H1 (cell line): ENCODE measurements around the gene TAS2R50. TPM values are rescaled to one million over a fixed set of nuclear protein-coding genes. Genes with fewer than 3 reads are reported as not detected.

ENCODE experiments used
- CTCF ChIA-PET: fragments of 300-600 bp; sonication (Branson Sonifier 250); formaldehyde crosslinking; loops from one replicate; lab custom pipeline; 2021; ENCODE audit not compliant: partially characterized antibody; lab: Charles Lee
- POLR2A ChIA-PET: fragments of 300-600 bp; sonication (Branson Sonifier 250); formaldehyde crosslinking; loops from one replicate; lab custom pipeline; 2021; ENCODE audit warnings: inconsistent platforms; ENCODE audit not compliant: partially characterized antibody; lab: Charles Lee
- DNase-seq, 2 experiments: peaks; one replicate each; pipeline versions ENCODE4 v3.0.0 to v3.0.0-alpha.2; 2010 to 2022; ENCODE audit warnings: low spot score in 2 of 2, low read depth in 1 of 2, mixed read lengths in 1 of 2
- FAIRE-seq: peaks from 2 replicates; lab custom pipeline; 2011; peaks lifted over from hg19 to GRCh38; lab: Jason Lieb, UNC
- H2AFZ ChIP-seq: 2 replicates; pipeline ENCODE4 v1.8.1; 2012; ENCODE audit warnings: low read length, inconsistent platforms
- H2AK5ac ChIP-seq: 2 replicates; pipeline ENCODE4 v1.6.1; 2013; ENCODE audit warnings: low read depth, low read length
- H2BK120ac ChIP-seq: replicated peaks from 2 replicates; pipeline ENCODE3; 2013; ENCODE audit warnings: low read depth, low read length, inconsistent platforms
- H2BK12ac ChIP-seq: 2 replicates; pipeline ENCODE4 v1.6.1; 2013; ENCODE audit warnings: low read depth, low read length
- H2BK15ac ChIP-seq: 2 replicates; pipeline ENCODE4 v1.6.1; 2013; ENCODE audit warnings: low read length
- H2BK20ac ChIP-seq: 2 replicates; pipeline ENCODE4 v1.6.1; 2013; ENCODE audit warnings: low read length
- H2BK5ac ChIP-seq: 2 replicates; pipeline ENCODE4 v1.6.1; 2013; ENCODE audit warnings: low read depth, low read length
- H3K14ac ChIP-seq: 2 replicates; pipeline ENCODE4 v1.6.1; 2013; ENCODE audit warnings: inconsistent platforms; ENCODE audit not compliant: insufficient read length
- H3K18ac ChIP-seq: 2 replicates; pipeline ENCODE4 v1.6.1; 2013; ENCODE audit warnings: low read length; ENCODE audit errors: extremely low read depth
- H3K23ac ChIP-seq: 2 replicates; pipeline ENCODE4 v1.6.1; 2013; ENCODE audit warnings: inconsistent platforms; ENCODE audit not compliant: insufficient read length
- H3K23me2 ChIP-seq: 2 replicates; pipeline ENCODE4 v1.6.1; 2013; ENCODE audit warnings: low read depth, low read length
- H3K27ac ChIP-seq: 2 replicates; pipeline ENCODE4 v1.6.1; 2011; ENCODE audit warnings: low read depth, low read length, inconsistent platforms
- H3K27me3 ChIP-seq, 4 experiments: replicated peaks in 1 of 4; 1 replicate in 1 of 4; 2 replicates in 3 of 4; pipeline versions ENCODE4 v1.6.1 to v1.8.1; 2011 to 2013; ENCODE audit warnings: low read length in 3 of 4, mild to moderate bottlenecking in 3 of 4, inconsistent platforms in 2 of 4, mixed read lengths in 2 of 4, moderate library complexity in 1 of 4; ENCODE audit not compliant: control insufficient read depth in 3 of 4, insufficient read depth in 3 of 4; ENCODE audit errors: extremely low read depth in 1 of 4
- H3K36me3 ChIP-seq, 4 experiments: 2 replicates each; pipeline versions ENCODE4 v1.6.1 to v1.8.1; 2011 to 2013; ENCODE audit warnings: mild to moderate bottlenecking in 4 of 4, low read length in 3 of 4, moderate library complexity in 2 of 4, control low read depth in 1 of 4, inconsistent platforms in 1 of 4; ENCODE audit not compliant: insufficient read depth in 4 of 4, control insufficient read depth in 2 of 4
- H3K4ac ChIP-seq: replicated peaks from 2 replicates; pipeline ENCODE3; 2013; ENCODE audit warnings: low read length, low read depth, mixed read lengths, inconsistent platforms; ENCODE audit not compliant: insufficient read length
- H3K4me1 ChIP-seq, 4 experiments: replicated peaks in 1 of 4; 1 replicate in 1 of 4; 2 replicates in 3 of 4; pipeline versions ENCODE4 v1.6.1 to v1.8.1; 2011 to 2013; ENCODE audit warnings: low read length in 3 of 4, inconsistent platforms in 2 of 4, mixed read lengths in 1 of 4; ENCODE audit not compliant: insufficient read depth in 4 of 4, control insufficient read depth in 3 of 4
- H3K4me2 ChIP-seq, 2 experiments: 2 replicates each; pipeline versions ENCODE4 v1.6.1 to v1.8.1; 2011 to 2013; ENCODE audit warnings: low read depth in 2 of 2, low read length in 2 of 2, control low read depth in 1 of 2, inconsistent platforms in 1 of 2, mild to moderate bottlenecking in 1 of 2; ENCODE audit not compliant: insufficient read depth in 1 of 2
- H3K4me3 ChIP-seq, 4 experiments: fragments of 200-600, 300-600 bp in 1 of 4; sonication (generic), shearing (Covaris generic), sonication (Bioruptor Twin) in 1 of 4; 2 replicates each; pipeline versions ENCODE4 v1.5.1 to v1.8.1; 2011 to 2016; ENCODE audit warnings: low read length in 4 of 4, low read depth in 3 of 4, control low read depth in 2 of 4, inconsistent platforms in 2 of 4, mild to moderate bottlenecking in 2 of 4, mixed read lengths in 1 of 4, moderate library complexity in 1 of 4; ENCODE audit not compliant: insufficient read depth in 2 of 4; ENCODE audit errors: extremely low read depth in 1 of 4
- H3K56ac ChIP-seq: replicated peaks from 2 replicates; pipeline ENCODE3; 2013; ENCODE audit warnings: low read depth, mild to moderate bottlenecking, mixed read lengths, low read length, inconsistent platforms; ENCODE audit not compliant: insufficient read length
- H3K79me1 ChIP-seq: 2 replicates; pipeline ENCODE4 v1.6.1; 2013; ENCODE audit warnings: low read depth, low read length, control low read depth
- H3K79me2 ChIP-seq, 2 experiments: 2 replicates each; pipeline versions ENCODE4 v1.6.1 to v1.8.1; 2012 to 2013; ENCODE audit warnings: low read length in 2 of 2, mild to moderate bottlenecking in 2 of 2, inconsistent platforms in 1 of 2; ENCODE audit not compliant: insufficient read depth in 2 of 2, control insufficient read depth in 1 of 2
- H3K9ac ChIP-seq, 4 experiments: replicated peaks in 1 of 4; 1 replicate in 1 of 4; 2 replicates in 3 of 4; pipeline versions ENCODE4 v1.6.1 to v1.8.1; 2011 to 2013; ENCODE audit warnings: low read depth in 3 of 4, low read length in 3 of 4, control low read depth in 2 of 4, mild to moderate bottlenecking in 2 of 4, moderate library complexity in 2 of 4, inconsistent platforms in 1 of 4; ENCODE audit errors: extremely low read depth in 1 of 4
- H3K9me3 ChIP-seq, 2 experiments: 2 replicates each; pipeline versions ENCODE4 v1.6.1 to v1.8.1; 2012 to 2013; ENCODE audit warnings: mild to moderate bottlenecking in 2 of 2, moderate library complexity in 2 of 2, control low read depth in 1 of 2, inconsistent platforms in 1 of 2, low read depth in 1 of 2, low read length in 1 of 2, mixed read lengths in 1 of 2; ENCODE audit not compliant: insufficient read depth in 2 of 2
- H4K20me1 ChIP-seq, 2 experiments: replicated peaks in 1 of 2; 2 replicates each; pipeline versions ENCODE3 to v1.8.1; 2011 to 2013; ENCODE audit warnings: inconsistent platforms in 2 of 2, low read length in 2 of 2, mild to moderate bottlenecking in 1 of 2; ENCODE audit not compliant: insufficient read depth in 2 of 2, control insufficient read depth in 1 of 2
- H4K5ac ChIP-seq: 2 replicates; pipeline ENCODE4 v1.6.1; 2013; ENCODE audit warnings: low read length, low read depth, mixed read lengths, inconsistent platforms; ENCODE audit not compliant: insufficient read length
- H4K8ac ChIP-seq: 2 replicates; pipeline ENCODE4 v1.8.0; 2013; ENCODE audit warnings: mild to moderate bottlenecking, moderate library complexity, low read length, inconsistent platforms; ENCODE audit not compliant: insufficient read depth; ENCODE audit errors: extremely low read depth
- H4K91ac ChIP-seq: replicated peaks from 2 replicates; pipeline ENCODE3; 2013; ENCODE audit warnings: low read length, mixed read lengths, inconsistent platforms; ENCODE audit not compliant: insufficient read length
- WGBS, 2 experiments: shearing (Covaris generic) in 1 of 2; methylation state at CpG; one replicate each; pipeline versions ENCODE4 v1.1.6 to v1.1.7; 2013 to 2015; ENCODE audit warnings: low lambda C conversion rate in 2 of 2, mixed read lengths in 2 of 2, inconsistent platforms in 1 of 2, low coverage in 1 of 2, missing lambda C conversion rate in 1 of 2; ENCODE audit not compliant: insufficient replicate concordance in 2 of 2, insufficient coverage in 1 of 2, insufficient read length in 1 of 2; ENCODE audit errors: extremely low coverage in 1 of 2, missing lambda C conversion rate in 1 of 2; 5-methylcytosine and 5-hydroxymethylcytosine counted together
- polyA plus RNA-seq, 7 experiments: library from polyadenylated mRNA; depleted of rRNA in 3 of 7; stranded (reverse) in 5 of 7; unstranded in 2 of 7; fragments of >200 nt in 5 of 7; fragments of 200-250 nt in 2 of 7; gene quantifications; 1 replicate in 5 of 7; 2 replicates in 1 of 7; 4 replicates in 1 of 7; pipeline versions ENCODE4 v1.2.1 to v1.2.3, GENCODE V29; 2011 to 2013; ENCODE audit warnings: missing spikeins in 2 of 7, mixed read lengths in 2 of 7
- total RNA-seq: library from RNA; stranded (reverse); fragmentation: NEBNext Ultra II Directional; extraction: Animal tissue kit (Norgen Biotek cat#: 25700); gene quantifications from 2 replicates; pipeline ENCODE4 v1.2.1, GENCODE V29; 2021

Gene TAS2R50
- total and polyA plus RNA-seq, 2 of the 8 experiments (the other 6 are each of a cell fraction or from before 2014, with no cell fraction given) = 0.11 to 0.50 TPM

- Histone ChIP-seq H2BK5ac (no peak within 1 kb of the TSS), H3K4ac (no peak within 1 kb of the TSS), H4K20me1 (peaks cover 0 to 2% of the 10 kb centered on the region in 2 experiments), H4K8ac (no peak within 1 kb of the TSS), H3K23ac (no peak within 1 kb of the TSS), H3K27me3 (no peaks in the 10 kb centered on the region), H3K9ac (no peak within 1 kb of the TSS), H2BK20ac (no peak within 1 kb of the TSS), H4K5ac (no peak within 1 kb of the TSS), H3K18ac (no peak within 1 kb of the TSS), H2AFZ (no peak within 1 kb of the TSS), H4K91ac (no peak within 1 kb of the TSS), H3K9me3 (no peaks in the 10 kb centered on the region), H3K79me2 (no peaks in the 10 kb centered on the region), H3K56ac (no peak within 1 kb of the TSS), H3K36me3 (no peaks in the 10 kb centered on the region), H3K4me3 (no peak within 1 kb of the TSS), H2BK120ac (no peak within 1 kb of the TSS), H3K14ac (no peak within 1 kb of the TSS), H2AK5ac (no peak within 1 kb of the TSS), H2BK15ac (no peak within 1 kb of the TSS), H3K4me1 (peaks cover 0 to 5% (median 1%) of the 10 kb centered on the region in 4 experiments; a peak in 4 of 7 replicates), H2BK12ac (no peak within 1 kb of the TSS), H3K23me2 (no peaks in the 10 kb centered on the region), H3K27ac (no peak within 1 kb of the TSS), H3K79me1 (no peaks in the 10 kb centered on the region; the same call in 1 of the 2 replicates), H3K4me2 (no peak within 1 kb of the TSS)
- ChIA-PET CTCF (no interaction called here), POLR2A (no interaction called here)
- DNase-seq (no peak), FAIRE-seq (no peak)
- WGBS, 2 experiments = 86% methylated on average over 1 of the region's 1 CpG; no CpG with 5 or more reads in 1 of the 2 experiments
Measured at GRCh38 chr12:10939163-10939562, 47.5 kb downstream of the TAS2R50 start, which contains the start of gene TAS2R14. Gene TAS2R14, minus strand, starts transcription at chr12:10939263. Its CDS starts 56 bp downstream, at chr12:10939207.
